ENCODE results near the gene VEZT. TPM values are rescaled to one million over a fixed set of nuclear protein-coding genes. Genes with fewer than 3 reads are reported as not detected.
"Not testable (repeated sequence)": the region's sequence is repeated elsewhere in the genome, so short reads cannot be mapped to it uniquely, and the experiment has no call there.

The VEZT gene
- total RNA-seq, 1 donor from 2014 or later = 148 TPM

GRCh38 chr12:95192271-95192670 lies 25.3 kb upstream of the VEZT start:
- TF ChIP-seq CTCF (IDR thresholded peaks at IDR 0.05; ENCODE audit: partially characterized antibody, unreplicated experiment) = no peak
- no peaks in the 10 kb centered on the region for H3K36me3 Mint-ChIP-seq (ENCODE audit: unreplicated experiment)
- H3K4me3 Mint-ChIP-seq (ENCODE audit: unreplicated experiment) = no peak overlapping the region
- DNase-seq = no peak
- H3K27ac Mint-ChIP-seq (ENCODE audit: unreplicated experiment) = no peak overlapping the region
- H3K27me3 Mint-ChIP-seq (ENCODE audit: unreplicated experiment) = no peaks in the 10 kb centered on the region
- peaks cover 14% of the 10 kb centered on the region for H3K4me1 Mint-ChIP-seq (ENCODE audit: low read depth, unreplicated experiment)
- H3K9me3 Mint-ChIP-seq (ENCODE audit: unreplicated experiment) = no peaks in the 10 kb centered on the region

GRCh38 chr12:95193139-95193538 lies 24.5 kb upstream of the VEZT start:
- DNase-seq = no peak
- TF ChIP-seq CTCF (IDR thresholded peaks at IDR 0.05; ENCODE audit: partially characterized antibody, unreplicated experiment) = no peak
- Mint-ChIP-seq H3K27ac (ENCODE audit: unreplicated experiment) (no peak overlapping the region), H3K9me3 (ENCODE audit: unreplicated experiment) (no peaks in the 10 kb centered on the region), H3K4me1 (ENCODE audit: low read depth, unreplicated experiment) (peaks cover 14% of the 10 kb centered on the region), H3K4me3 (ENCODE audit: unreplicated experiment) (no peak overlapping the region), H3K27me3 (ENCODE audit: unreplicated experiment) (no peaks in the 10 kb centered on the region), H3K36me3 (ENCODE audit: unreplicated experiment) (no peaks in the 10 kb centered on the region)

- H3K27ac Mint-ChIP-seq (ENCODE audit: unreplicated experiment) = no peak overlapping the region
- H3K9me3 Mint-ChIP-seq (ENCODE audit: unreplicated experiment) = no peaks in the 10 kb centered on the region
- H3K4me3 Mint-ChIP-seq (ENCODE audit: unreplicated experiment) = no peak overlapping the region
- no peak for TF ChIP-seq CTCF (IDR thresholded peaks at IDR 0.05; ENCODE audit: partially characterized antibody, unreplicated experiment)
- no peaks in the 10 kb centered on the region for H3K36me3 Mint-ChIP-seq (ENCODE audit: unreplicated experiment)
- DNase-seq = no peak
- H3K4me1 Mint-ChIP-seq (ENCODE audit: low read depth, unreplicated experiment) = peaks cover 4% of the 10 kb centered on the region
- H3K27me3 Mint-ChIP-seq (ENCODE audit: unreplicated experiment) = no peaks in the 10 kb centered on the region
Measured at GRCh38 chr12:95195122-95195521, 22.5 kb upstream of the VEZT start.

- not testable (repeated sequence) for H3K36me3 Mint-ChIP-seq (ENCODE audit: unreplicated experiment); H3K4me3 Mint-ChIP-seq (ENCODE audit: unreplicated experiment); H3K27me3 Mint-ChIP-seq (ENCODE audit: unreplicated experiment); H3K27ac Mint-ChIP-seq (ENCODE audit: unreplicated experiment); DNase-seq; H3K9me3 Mint-ChIP-seq (ENCODE audit: unreplicated experiment)
- peaks cover 12% of the 10 kb centered on the region for H3K4me1 Mint-ChIP-seq (ENCODE audit: low read depth, unreplicated experiment)
Measured at GRCh38 chr12:95196875-95197569, 20.6 kb upstream of the VEZT start.

- H3K4me1 Mint-ChIP-seq (ENCODE audit: low read depth, unreplicated experiment) = peaks cover 12% of the 10 kb centered on the region
- H3K27ac Mint-ChIP-seq (ENCODE audit: unreplicated experiment) = no peak overlapping the region
- H3K36me3 Mint-ChIP-seq (ENCODE audit: unreplicated experiment) = no peaks in the 10 kb centered on the region
- no peaks in the 10 kb centered on the region for H3K9me3 Mint-ChIP-seq (ENCODE audit: unreplicated experiment)
- no peaks in the 10 kb centered on the region for H3K27me3 Mint-ChIP-seq (ENCODE audit: unreplicated experiment)
- no peak for DNase-seq
- no peak overlapping the region for H3K4me3 Mint-ChIP-seq (ENCODE audit: unreplicated experiment)
- no peak for TF ChIP-seq CTCF (IDR thresholded peaks at IDR 0.05; ENCODE audit: partially characterized antibody, unreplicated experiment)
Measured at GRCh38 chr12:95197636-95198035, 20.0 kb upstream of the VEZT start.
